Uterus (tissue), 4 donors: ENCODE measurements around the gene COL4A4. TPM values are rescaled to one million over a fixed set of nuclear protein-coding genes. Genes with fewer than 3 reads are reported as not detected.

Source experiments
- DNase-seq, 2 donors: peaks; one replicate each; pipeline ENCODE4 v3.0.0-alpha.2; 2019 to 2020
- H3K27ac ChIP-seq, 2 donors: fragments of 200-600 bp; sonication (generic); 1 replicate in 1 of 2; 2 replicates in 1 of 2; pipeline ENCODE4 v1.5.1; 2016 to 2018
- H3K27me3 ChIP-seq, 2 donors: fragments of 200-600 bp; sonication (generic); one replicate each; pipeline ENCODE4 v1.5.1; 2018 to 2019; ENCODE audit warnings: control low read depth in 1 of 2
- H3K36me3 ChIP-seq, 2 donors: fragments of 200-600 bp; sonication (generic); one replicate each; pipeline ENCODE4 v1.5.1; 2019; ENCODE audit warnings: control low read depth in 1 of 2
- H3K4me1 ChIP-seq, 2 donors: fragments of 200-600 bp; sonication (generic); one replicate each; pipeline ENCODE4 v1.5.1; 2018 to 2019; ENCODE audit warnings: control low read depth in 1 of 2
- H3K4me3 ChIP-seq, 2 donors: fragments of 200-600 bp; sonication (generic); 1 replicate in 1 of 2; 2 replicates in 1 of 2; pipeline ENCODE4 v1.5.1; 2018 to 2019; ENCODE audit warnings: mild to moderate bottlenecking in 1 of 2
- H3K9me3 ChIP-seq, 2 donors: fragments of 200-600 bp; sonication (generic); one replicate each; pipeline ENCODE4 v1.5.1; 2019; ENCODE audit warnings: control low read depth in 1 of 2
- CTCF ChIP-seq, 4 experiments: fragments of 200-600 bp in 2 of 4; fragments of 450-650 bp in 2 of 4; sonication (generic) in 2 of 4; IDR thresholded peaks; one replicate each; pipeline ENCODE4 v1.5.1; 2016 to 2019; ENCODE audit warnings: antibody characterized with exemption in 4 of 4, mild to moderate bottlenecking in 2 of 4, moderate library complexity in 1 of 4
- POLR2A ChIP-seq, 2 donors: fragments of 450-650 bp; IDR thresholded peaks; one replicate each; pipeline ENCODE4 v1.6.1; 2016; ENCODE audit warnings: antibody characterized with exemption in 2 of 2, mild to moderate bottlenecking in 1 of 2, moderate library complexity in 1 of 2
- intact Hi-C: fragments of 100-400 bp; cut with DNase I; formaldehyde crosslinking; loops from one replicate; pipeline ENCODE4 v1.15.1; 2023; ENCODE audit warnings: low total_unique reads
- total RNA-seq, 4 donors: library from RNA; depleted of rRNA in 3 of 4; stranded (reverse); fragments of >200 nt in 3 of 4; gene quantifications; one replicate each; pipeline versions ENCODE4 v1.1.0 to v1.2.4, GENCODE V29; 2014 to 2023
- donor health status: DM: yes; HTN: yes; CAD: no.

COL4A4 gene
- total RNA-seq, 4 donors from 2014 or later, result 0.76 to 6.4 (median 3.4) TPM

GRCh38 chr2:227127201-227127600, 36.8 kb downstream of the COL4A4 start:
- no peaks in the 10 kb centered on the region for H3K4me1 ChIP-seq
- H3K27me3 ChIP-seq, result no peaks in the 10 kb centered on the region
- no peaks in the 10 kb centered on the region for H3K9me3 ChIP-seq
- no peak for DNase-seq
- H3K27ac ChIP-seq, result no peak overlapping the region
- no peak overlapping the region for H3K4me3 ChIP-seq
- no peaks in the 10 kb centered on the region for H3K36me3 ChIP-seq
- TF ChIP-seq CTCF (IDR thresholded peaks at IDR 0.05), result no peak
- TF ChIP-seq POLR2A (IDR thresholded peaks at IDR 0.05), result no peak
- intact Hi-C loops, result no loop called here

GRCh38 chr2:227125506-227125905, 38.5 kb downstream of the COL4A4 start:
- no peaks in the 10 kb centered on the region for H3K36me3 ChIP-seq
- H3K27me3 ChIP-seq, result no peaks in the 10 kb centered on the region
- H3K9me3 ChIP-seq, result no peaks in the 10 kb centered on the region
- H3K4me3 ChIP-seq, result no peak overlapping the region
- intact Hi-C loops, result no loop called here
- DNase-seq, result no peak
- no peak overlapping the region for H3K27ac ChIP-seq
- H3K4me1 ChIP-seq, result no peaks in the 10 kb centered on the region
- TF ChIP-seq POLR2A (IDR thresholded peaks at IDR 0.05), result no peak
- no peak for TF ChIP-seq CTCF (IDR thresholded peaks at IDR 0.05)

GRCh38 chr2:227124811-227125210, 39.2 kb downstream of the COL4A4 start:
- Histone ChIP-seq H3K27me3 (no peaks in the 10 kb centered on the region), H3K4me1 (no peaks in the 10 kb centered on the region), H3K27ac (no peak overlapping the region), H3K9me3 (no peaks in the 10 kb centered on the region), H3K36me3 (no peaks in the 10 kb centered on the region), H3K4me3 (no peak overlapping the region)
- intact Hi-C loops, result no loop called here
- no peak for TF ChIP-seq CTCF (IDR thresholded peaks at IDR 0.05)
- no peak for TF ChIP-seq POLR2A (IDR thresholded peaks at IDR 0.05)
- no peak for DNase-seq

- H3K4me1 ChIP-seq, result no peaks in the 10 kb centered on the region
- H3K9me3 ChIP-seq, result no peaks in the 10 kb centered on the region
- no peaks in the 10 kb centered on the region for H3K27me3 ChIP-seq
- H3K27ac ChIP-seq, result no peak overlapping the region
- no peak for DNase-seq
- H3K4me3 ChIP-seq, result no peak overlapping the region
- intact Hi-C loops, result no loop called here
- no peaks in the 10 kb centered on the region for H3K36me3 ChIP-seq
- no peak for TF ChIP-seq POLR2A (IDR thresholded peaks at IDR 0.05)
- TF ChIP-seq CTCF (IDR thresholded peaks at IDR 0.05), result no peak
Measured at GRCh38 chr2:227123697-227124096, 40.3 kb downstream of the COL4A4 start.

GRCh38 chr2:227118353-227118752, 45.7 kb downstream of the COL4A4 start:
- intact Hi-C loops, result no loop called here
- TF ChIP-seq POLR2A (IDR thresholded peaks at IDR 0.05) (no peak), CTCF (IDR thresholded peaks at IDR 0.05) (no peak)

More at GRCh38 chr2:227118353-227118752, 45.7 kb downstream of the COL4A4 start:
- H3K4me1 ChIP-seq, result no peaks in the 10 kb centered on the region
- DNase-seq, result no peak
- no peak overlapping the region for H3K27ac ChIP-seq
- no peak overlapping the region for H3K4me3 ChIP-seq
- H3K9me3 ChIP-seq, result no peaks in the 10 kb centered on the region
- H3K27me3 ChIP-seq, result no peaks in the 10 kb centered on the region
- H3K36me3 ChIP-seq, result no peaks in the 10 kb centered on the region
